Measurements from ENCODE around the gene FASTKD2.
A peak's percentile ranks its signal among the peaks of the same experiment; 100 is the strongest.
"Not testable (repeated sequence)": the region's sequence is repeated elsewhere in the genome, so short reads cannot be mapped to it uniquely, and the experiment has no call there.

The FASTKD2 gene

DNA sequence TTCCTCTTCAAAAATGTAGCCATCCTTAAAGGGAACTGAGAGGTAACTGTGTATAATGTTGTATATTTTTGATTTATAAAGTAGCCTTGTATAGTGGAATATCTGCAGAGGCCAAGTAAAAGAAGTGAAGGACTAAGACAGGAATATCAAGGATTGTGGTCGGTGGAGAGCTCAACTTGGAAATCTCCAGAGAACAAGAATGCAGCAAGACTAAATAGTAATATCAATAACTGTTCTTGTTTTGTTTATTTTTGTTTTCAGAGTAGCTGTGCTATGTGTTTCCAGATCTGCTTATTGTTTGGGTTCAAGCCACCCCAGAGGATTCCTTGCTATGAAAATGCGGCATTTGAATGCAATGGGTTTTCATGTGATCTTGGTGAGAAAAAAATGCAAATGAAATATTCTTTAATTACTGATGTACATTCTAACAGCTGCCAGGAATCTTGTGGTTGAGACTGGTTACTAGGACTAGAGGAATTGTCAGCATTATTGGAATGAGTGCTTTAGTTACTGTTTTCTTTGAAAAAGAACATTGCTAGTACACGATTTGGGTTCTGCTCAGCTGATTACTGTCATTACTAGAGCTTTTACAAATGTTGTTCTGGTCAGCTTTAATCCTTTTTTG, 25.0 kb downstream of the FASTKD2 start:
- no peak for DNase-seq (ENCODE audit: extremely low read depth in 1 of 2, low read depth in 1 of 2)

- no peak for DNase-seq (ENCODE audit: extremely low read depth in 1 of 2, low read depth in 1 of 2)
Observed at GRCh38 chr2:206792645-206793044, 27.2 kb downstream of the FASTKD2 start.

DNA sequence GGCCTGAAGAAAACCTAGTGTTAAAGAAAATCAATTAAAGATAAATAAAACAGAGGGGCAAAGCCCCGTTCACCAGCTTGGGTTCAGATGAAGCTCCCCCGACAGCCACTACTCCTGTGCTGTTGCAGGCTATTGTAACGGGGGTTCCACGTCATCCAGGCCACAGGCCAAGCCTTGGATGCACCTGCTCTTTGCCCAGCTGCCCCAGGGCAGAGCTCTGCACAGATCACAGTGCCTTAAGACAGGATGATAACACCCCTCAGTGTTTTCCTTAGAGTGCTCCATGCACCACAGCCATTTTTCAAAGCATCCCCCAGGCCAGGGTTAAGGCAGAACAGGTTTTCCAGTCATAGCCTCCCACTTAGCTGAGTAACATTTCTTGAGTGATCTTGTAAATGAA, 32.0 kb downstream of the FASTKD2 start:
- DNase-seq (ENCODE audit: extremely low read depth in 1 of 2, low read depth in 1 of 2), result no peak

DNA sequence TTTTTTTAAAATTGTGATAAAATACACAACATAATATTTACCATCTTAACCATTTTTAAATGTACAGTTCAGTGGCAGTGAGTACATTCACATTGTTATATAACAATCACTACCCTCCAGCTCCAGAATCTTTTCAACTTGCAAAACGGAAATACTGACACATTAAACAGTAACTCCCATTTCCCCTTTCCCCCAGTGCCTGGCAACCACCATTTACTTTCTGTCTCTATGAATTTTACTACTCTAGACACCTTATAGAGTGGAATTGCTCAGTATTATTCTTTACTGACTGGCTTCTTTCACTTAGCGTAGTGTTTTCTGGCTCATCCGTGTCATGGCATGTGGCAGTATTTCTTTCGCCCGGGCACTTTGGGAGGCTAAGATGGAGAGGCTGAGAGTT, 32.6 kb downstream of the FASTKD2 start:
- no peak for DNase-seq (ENCODE audit: extremely low read depth in 1 of 2, low read depth in 1 of 2)

DNA sequence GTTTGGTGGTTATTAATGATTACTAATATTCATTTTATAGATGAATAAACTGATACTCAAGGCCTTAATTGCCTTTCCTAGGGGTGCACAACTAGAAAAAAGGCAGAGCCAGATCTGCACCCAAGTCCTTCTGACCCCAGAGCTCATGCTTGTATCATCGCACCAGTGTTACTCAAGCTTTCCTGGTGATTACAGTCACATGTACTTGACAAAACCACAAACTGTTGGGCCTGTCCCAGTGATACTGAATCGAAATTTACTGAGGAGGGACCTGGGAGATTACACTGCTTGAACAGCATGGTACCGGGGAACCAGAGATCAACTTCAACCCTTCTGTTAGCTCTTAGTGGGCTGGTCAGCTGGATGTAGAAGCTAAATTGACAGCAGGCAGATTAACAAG, 33.7 kb downstream of the FASTKD2 start:
- DNase-seq (ENCODE audit: extremely low read depth in 1 of 2, low read depth in 1 of 2), result no peak

GRCh38 chr2:206800506-206801417, 35.4 kb downstream of the FASTKD2 start:
- peak; percentile 11 to 13 for DNase-seq (ENCODE audit: extremely low read depth in 1 of 2, low read depth in 1 of 2)

GRCh38 chr2:206801418-206802189, 36.2 kb downstream of the FASTKD2 start:
- no peak for DNase-seq (ENCODE audit: extremely low read depth in 1 of 2, low read depth in 1 of 2)

GRCh38 chr2:206802654-206803514, 37.5 kb downstream of the FASTKD2 start:
- no peak for DNase-seq (ENCODE audit: extremely low read depth in 1 of 2, low read depth in 1 of 2)

- DNase-seq (ENCODE audit: extremely low read depth in 1 of 2, low read depth in 1 of 2), result no peak
Observed at GRCh38 chr2:206804326-206804725, 38.9 kb downstream of the FASTKD2 start.

- DNase-seq (ENCODE audit: extremely low read depth in 1 of 2, low read depth in 1 of 2), result no peak
Observed at GRCh38 chr2:206805887-206806607, 40.6 kb downstream of the FASTKD2 start.

GRCh38 chr2:206807624-206808023, 42.2 kb downstream of the FASTKD2 start:
- DNase-seq (ENCODE audit: extremely low read depth in 1 of 2, low read depth in 1 of 2), result not testable (repeated sequence)

DNA sequence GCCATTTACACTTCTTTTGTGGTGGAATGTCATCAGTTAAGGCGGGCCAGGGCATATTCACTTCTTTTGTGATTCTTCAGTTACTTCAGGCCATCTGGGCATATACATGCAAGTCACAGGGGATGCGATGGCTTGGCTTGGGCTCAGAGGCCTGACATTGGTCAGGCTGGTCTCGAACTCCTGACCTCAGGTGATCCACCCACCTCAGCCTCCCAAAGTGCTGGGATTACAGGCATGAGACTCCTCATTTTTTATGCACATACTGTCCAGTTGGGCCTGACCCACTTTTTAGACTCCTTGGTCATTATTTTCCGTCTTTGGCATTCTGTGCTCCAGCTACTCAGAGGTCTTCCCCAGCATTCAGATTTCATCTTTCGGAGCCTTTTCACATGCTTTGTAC, 47.1 kb downstream of the FASTKD2 start:
- not testable (repeated sequence) for DNase-seq (ENCODE audit: extremely low read depth in 1 of 2, low read depth in 1 of 2)

DNA sequence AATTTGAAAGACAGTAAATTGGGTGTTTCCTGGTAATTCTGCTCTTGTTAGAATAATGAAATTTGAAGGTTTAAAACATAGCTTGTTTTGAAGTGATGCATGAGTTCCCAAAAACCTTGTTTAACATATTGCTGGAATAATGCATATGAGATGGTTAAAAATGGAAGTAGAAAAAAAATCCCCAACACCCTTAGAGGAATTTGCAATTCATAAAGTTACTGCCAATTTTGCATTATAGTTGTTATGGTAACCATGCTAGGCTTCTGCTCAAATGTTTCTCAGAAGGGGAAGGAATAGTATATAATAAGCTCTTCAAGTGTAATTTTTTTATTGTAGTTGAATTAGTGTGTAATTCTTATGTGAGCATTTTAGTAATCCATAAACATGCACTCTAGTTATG, 49.1 kb downstream of the FASTKD2 start:
- DNase-seq (ENCODE audit: extremely low read depth in 1 of 2, low read depth in 1 of 2), result no peak

DNA sequence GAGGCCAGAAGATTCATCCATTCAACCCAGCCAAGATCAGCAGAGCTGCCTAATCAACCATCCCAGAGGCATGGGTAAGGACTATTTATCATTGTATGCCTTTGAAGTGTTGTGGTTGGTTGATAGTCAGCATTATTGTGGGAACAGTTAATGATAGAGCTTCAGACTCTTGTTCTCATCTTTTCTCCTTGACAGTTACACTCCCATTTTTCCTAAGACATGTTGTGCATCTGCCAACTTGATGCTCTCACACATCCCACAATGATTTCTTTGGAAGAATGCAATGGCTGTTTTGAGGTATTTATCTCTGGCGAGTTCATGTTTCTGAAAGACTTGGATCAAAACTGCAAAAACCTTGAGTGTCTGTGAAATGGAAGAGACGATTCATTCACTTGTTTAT, 55.4 kb downstream of the FASTKD2 start:
- DNase-seq (ENCODE audit: extremely low read depth in 1 of 2, low read depth in 1 of 2), result no peak

DNA sequence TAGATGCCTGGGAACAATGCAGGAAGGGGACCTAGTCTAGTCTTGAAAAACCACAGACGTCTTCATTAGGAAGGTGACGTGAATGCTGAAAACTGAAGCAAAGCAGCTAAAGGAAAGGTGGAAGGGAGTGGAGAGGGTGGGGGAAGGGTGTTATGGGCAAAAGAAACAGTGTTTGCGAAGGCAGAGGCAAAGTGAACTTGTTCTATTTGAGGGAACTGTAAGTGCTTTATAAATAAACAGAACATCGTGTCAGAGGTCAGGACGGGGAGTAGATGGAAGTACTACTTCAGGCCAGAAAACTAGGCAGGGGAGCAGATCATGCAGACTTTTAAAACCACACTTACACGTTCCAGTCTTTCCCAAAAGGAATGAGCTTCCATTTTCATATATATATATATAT, 57.8 kb downstream of the FASTKD2 start:
- no peak for DNase-seq (ENCODE audit: extremely low read depth in 1 of 2, low read depth in 1 of 2)

DNA sequence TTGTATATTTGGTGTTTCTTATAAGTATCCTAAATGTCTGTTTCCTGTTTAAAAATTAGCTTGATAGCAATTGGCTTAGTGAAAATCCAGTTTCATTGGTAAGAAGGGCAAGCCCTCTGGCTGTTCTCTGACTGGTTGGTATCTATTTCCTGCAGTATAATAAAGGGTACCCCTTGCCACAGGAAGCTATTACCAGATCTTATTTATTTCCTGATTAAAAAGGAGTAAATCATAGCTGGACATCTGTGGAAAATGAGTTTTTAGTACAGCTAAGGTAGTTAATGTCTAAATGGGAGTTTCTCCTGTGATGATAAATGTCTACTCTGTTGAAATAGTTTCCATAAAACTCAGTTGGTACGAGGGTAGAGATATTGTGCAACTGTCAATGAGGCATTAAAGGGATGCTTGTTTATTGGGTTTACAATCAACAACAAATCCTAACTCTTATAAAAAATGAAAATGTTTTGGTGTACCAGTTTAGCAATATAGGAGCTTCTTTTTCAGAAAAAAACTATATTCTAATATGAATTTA, 58.7 kb downstream of the FASTKD2 start:
- DNase-seq (ENCODE audit: extremely low read depth in 1 of 2, low read depth in 1 of 2), result no peak

- DNase-seq (ENCODE audit: extremely low read depth in 1 of 2, low read depth in 1 of 2), result no peak
Observed at GRCh38 chr2:206824993-206825392, 59.6 kb downstream of the FASTKD2 start.

- DNase-seq (ENCODE audit: extremely low read depth in 1 of 2, low read depth in 1 of 2), result no peak
Observed at GRCh38 chr2:206831442-206831995, 66.1 kb downstream of the FASTKD2 start.

GRCh38 chr2:206832873-206833272, 67.5 kb downstream of the FASTKD2 start:
- DNase-seq (ENCODE audit: extremely low read depth in 1 of 2, low read depth in 1 of 2), result no peak

Data from activated CD8-positive, alpha-beta memory T cell treated with anti-CD3 and anti-CD28 coated beads for 1 hour (primary cell).